ENCODE data around the gene C14orf180. TPM values are rescaled to one million over a fixed set of nuclear protein-coding genes. Genes with fewer than 3 reads are reported as not detected.

C14orf180 gene
- total RNA-seq, 1 donor from 2014 or later, result not detected

- no peak overlapping the region for H3K9ac ChIP-seq
- Mint-ChIP-seq H3K27me3 (ENCODE audit: insufficient read depth, low read depth) (peaks cover 8% of the 10 kb centered on the region), H3K27ac (no peak overlapping the region), H3K36me3 (no peaks in the 10 kb centered on the region), H3K9me3 (peaks cover 12% of the 10 kb centered on the region), H3K4me3 (no peak overlapping the region), H3K4me1 (no peaks in the 10 kb centered on the region)
- no peaks in the 10 kb centered on the region for H3K27me3 ChIP-seq
- DNase-seq (ENCODE audit: low spot score), result no peak
- H3K79me2 ChIP-seq (ENCODE audit: low read depth), result no peaks in the 10 kb centered on the region
- TF ChIP-seq CTCF (IDR thresholded peaks at IDR 0.05), result no peak
- no peak for TF ChIP-seq EZH2 (IDR thresholded peaks at IDR 0.05)
- TF ChIP-seq EZH2phosphoT487 (IDR thresholded peaks at IDR 0.05), result no peak
- H3K4me3 ChIP-seq, result no peak overlapping the region
- no peaks in the 10 kb centered on the region for H3K9me3 ChIP-seq (ENCODE audit: low read depth)
- H4K20me1 ChIP-seq (ENCODE audit: low read depth), result no peaks in the 10 kb centered on the region
- H3K27ac ChIP-seq, result no peak overlapping the region
- H3F3A ChIP-seq (ENCODE audit: low read depth), result peaks cover 2% of the 10 kb centered on the region
- H3K36me3 ChIP-seq, result no peaks in the 10 kb centered on the region
- no peaks in the 10 kb centered on the region for H3K4me1 ChIP-seq
- H2AFZ ChIP-seq (replicated peaks), result no peak overlapping the region
- H3K4me2 ChIP-seq, result no peak overlapping the region
These were observed 47.4 kb upstream of the C14orf180 start for GRCh38 chr14:104532191-104532555.

GRCh38 chr14:104534036-104534435, 45.5 kb upstream of the C14orf180 start:
- Histone ChIP-seq H3K79me2 (ENCODE audit: low read depth) (no peaks in the 10 kb centered on the region), H3K36me3 (no peaks in the 10 kb centered on the region), H2AFZ (replicated peaks) (no peak overlapping the region), H3K27ac (no peak overlapping the region), H3K4me2 (no peak overlapping the region), H3F3A (ENCODE audit: low read depth) (no peaks in the 10 kb centered on the region), H3K4me3 (no peak overlapping the region), H4K20me1 (ENCODE audit: low read depth) (no peaks in the 10 kb centered on the region), H3K9ac (no peak overlapping the region), H3K9me3 (ENCODE audit: low read depth) (no peaks in the 10 kb centered on the region), H3K27me3 (no peaks in the 10 kb centered on the region), H3K4me1 (no peaks in the 10 kb centered on the region)
- Mint-ChIP-seq H3K27ac (no peak overlapping the region), H3K4me3 (no peak overlapping the region), H3K4me1 (no peaks in the 10 kb centered on the region), H3K9me3 (no peaks in the 10 kb centered on the region), H3K36me3 (no peaks in the 10 kb centered on the region), H3K27me3 (ENCODE audit: insufficient read depth, low read depth) (peaks cover 10% of the 10 kb centered on the region)
- no peak for DNase-seq (ENCODE audit: low spot score)
- TF ChIP-seq EZH2 (IDR thresholded peaks at IDR 0.05) (no peak), CTCF (IDR thresholded peaks at IDR 0.05) (no peak), EZH2phosphoT487 (IDR thresholded peaks at IDR 0.05) (no peak)

GRCh38 chr14:104536942-104537612, 42.5 kb upstream of the C14orf180 start:
- Histone ChIP-seq H3K9ac (no peak overlapping the region), H3K4me2 (no peak overlapping the region), H3K9me3 (ENCODE audit: low read depth) (no peaks in the 10 kb centered on the region), H3K4me1 (no peaks in the 10 kb centered on the region), H3K79me2 (ENCODE audit: low read depth) (no peaks in the 10 kb centered on the region), H3K27me3 (no peaks in the 10 kb centered on the region), H3K27ac (no peak overlapping the region), H3K4me3 (no peak overlapping the region), H3K36me3 (no peaks in the 10 kb centered on the region), H2AFZ (replicated peaks) (no peak overlapping the region), H4K20me1 (ENCODE audit: low read depth) (no peaks in the 10 kb centered on the region), H3F3A (ENCODE audit: low read depth) (no peaks in the 10 kb centered on the region)
- Mint-ChIP-seq H3K4me1 (no peaks in the 10 kb centered on the region), H3K27me3 (ENCODE audit: insufficient read depth, low read depth) (peaks cover 7% of the 10 kb centered on the region), H3K4me3 (no peak overlapping the region), H3K36me3 (no peaks in the 10 kb centered on the region), H3K27ac (no peak overlapping the region), H3K9me3 (no peaks in the 10 kb centered on the region)
- no peak for DNase-seq (ENCODE audit: low spot score)
- no peak for TF ChIP-seq EZH2phosphoT487 (IDR thresholded peaks at IDR 0.05)
- no peak for TF ChIP-seq CTCF (IDR thresholded peaks at IDR 0.05)
- TF ChIP-seq EZH2 (IDR thresholded peaks at IDR 0.05), result no peak

All from neural progenitor cell (in vitro differentiated cells).